Gastrocnemius medialis (tissue), 4 donors: ENCODE results near the gene PTPRF.

Experiments
- POLR2A ChIP-seq, 2 donors: fragments of 450-650 bp; IDR thresholded peaks; one replicate each; pipeline ENCODE4 v1.6.1; 2017; ENCODE audit warnings: antibody characterized with exemption in 2 of 2, mild to moderate bottlenecking in 2 of 2, moderate library complexity in 2 of 2
- TF ChIP-seq, protein P1 (sequence below), 5 experiments: fragments of 450-650 bp in 3 of 5; fragments of 200-600 bp in 2 of 5; sonication (generic) in 2 of 5; IDR thresholded peaks in 4 of 5; conservative IDR thresholded peaks in 1 of 5; 1 replicate in 4 of 5; 2 replicates in 1 of 5; pipeline ENCODE4 v1.5.1; 2016 to 2019; ENCODE audit warnings: antibody characterized with exemption in 5 of 5, mild to moderate bottlenecking in 3 of 5, moderate library complexity in 3 of 5

DNA sequence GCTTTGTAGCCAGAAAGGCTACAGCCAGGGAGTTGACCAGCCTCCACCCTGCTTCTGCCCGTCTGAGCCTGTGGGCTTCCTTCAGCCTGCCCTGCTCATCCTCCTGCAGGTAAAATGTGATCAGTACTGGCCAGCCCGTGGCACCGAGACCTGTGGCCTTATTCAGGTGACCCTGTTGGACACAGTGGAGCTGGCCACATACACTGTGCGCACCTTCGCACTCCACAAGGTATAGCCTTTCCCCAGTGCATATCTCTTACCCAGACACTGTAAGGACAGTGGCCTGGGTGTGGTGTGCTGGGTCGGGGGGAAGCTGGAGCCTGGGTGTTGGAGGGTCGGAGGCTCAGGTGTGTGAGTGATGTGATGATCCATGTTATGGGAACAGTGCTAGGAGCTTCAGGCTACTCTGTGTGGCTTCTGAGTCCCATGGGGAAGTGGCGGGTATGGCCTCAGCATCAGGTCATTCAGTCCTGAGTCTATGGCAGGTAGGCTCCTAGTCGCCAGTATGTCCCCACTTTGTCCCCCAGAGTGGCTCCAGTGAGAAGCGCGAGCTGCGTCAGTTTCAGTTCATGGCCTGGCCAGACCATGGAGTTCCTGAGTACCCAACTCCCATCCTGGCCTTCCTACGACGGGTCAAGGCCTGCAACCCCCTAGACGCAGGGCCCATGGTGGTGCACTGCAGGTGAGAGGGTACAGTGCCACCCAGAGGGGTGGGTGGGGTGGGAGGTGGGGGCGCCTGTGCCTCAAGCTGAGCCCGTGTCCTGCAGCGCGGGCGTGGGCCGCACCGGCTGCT lies 88.0 kb downstream of the PTPRF start:
- TF ChIP-seq, protein P1, sequence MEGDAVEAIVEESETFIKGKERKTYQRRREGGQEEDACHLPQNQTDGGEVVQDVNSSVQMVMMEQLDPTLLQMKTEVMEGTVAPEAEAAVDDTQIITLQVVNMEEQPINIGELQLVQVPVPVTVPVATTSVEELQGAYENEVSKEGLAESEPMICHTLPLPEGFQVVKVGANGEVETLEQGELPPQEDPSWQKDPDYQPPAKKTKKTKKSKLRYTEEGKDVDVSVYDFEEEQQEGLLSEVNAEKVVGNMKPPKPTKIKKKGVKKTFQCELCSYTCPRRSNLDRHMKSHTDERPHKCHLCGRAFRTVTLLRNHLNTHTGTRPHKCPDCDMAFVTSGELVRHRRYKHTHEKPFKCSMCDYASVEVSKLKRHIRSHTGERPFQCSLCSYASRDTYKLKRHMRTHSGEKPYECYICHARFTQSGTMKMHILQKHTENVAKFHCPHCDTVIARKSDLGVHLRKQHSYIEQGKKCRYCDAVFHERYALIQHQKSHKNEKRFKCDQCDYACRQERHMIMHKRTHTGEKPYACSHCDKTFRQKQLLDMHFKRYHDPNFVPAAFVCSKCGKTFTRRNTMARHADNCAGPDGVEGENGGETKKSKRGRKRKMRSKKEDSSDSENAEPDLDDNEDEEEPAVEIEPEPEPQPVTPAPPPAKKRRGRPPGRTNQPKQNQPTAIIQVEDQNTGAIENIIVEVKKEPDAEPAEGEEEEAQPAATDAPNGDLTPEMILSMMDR (IDR thresholded peaks at IDR 0.05 in 4 of 5, conservative IDR thresholded peaks at IDR 0.05 in 1 of 5), result no peak
- TF ChIP-seq POLR2A (IDR thresholded peaks at IDR 0.05), result no peak
